ENCODE data around the gene NF1.
"Not testable (repeated sequence)": the region's sequence is repeated elsewhere in the genome, so short reads cannot be mapped to it uniquely, and the experiment has no call there.

Gene NF1

GRCh38 chr17:31136319-31136718, 41.5 kb downstream of the NF1 start:
- DNase-seq: no peak

- DNase-seq: no peak
These were observed 45.3 kb downstream of the NF1 start for GRCh38 chr17:31140111-31140510.

GRCh38 chr17:31144428-31144827, 49.7 kb downstream of the NF1 start:
- no peak for DNase-seq

GRCh38 chr17:31144836-31145235, 50.1 kb downstream of the NF1 start:
- no peak for DNase-seq

GRCh38 chr17:31147507-31148202, 52.9 kb downstream of the NF1 start:
- no peak for DNase-seq

- DNase-seq: no peak
These were observed 53.4 kb downstream of the NF1 start for GRCh38 chr17:31148205-31148604.

- no peak for DNase-seq
These were observed 57.5 kb downstream of the NF1 start for GRCh38 chr17:31152271-31152670.

GRCh38 chr17:31155208-31155810, 60.5 kb downstream of the NF1 start:
- no peak for DNase-seq

GRCh38 chr17:31156326-31156725, 61.5 kb downstream of the NF1 start:
- DNase-seq: no peak

- DNase-seq: not testable (repeated sequence)
These were observed 62.1 kb downstream of the NF1 start for GRCh38 chr17:31156864-31157263.

- DNase-seq: no peak
These were observed 64.1 kb downstream of the NF1 start for GRCh38 chr17:31158746-31159377.

- DNase-seq: no peak
These were observed 68.5 kb downstream of the NF1 start for GRCh38 chr17:31163091-31163781.

- DNase-seq: no peak
These were observed 72.3 kb downstream of the NF1 start for GRCh38 chr17:31167111-31167510.

- no peak for DNase-seq
These were observed 76.9 kb downstream of the NF1 start for GRCh38 chr17:31171701-31172100.

- DNase-seq: no peak
These were observed 77.6 kb downstream of the NF1 start for GRCh38 chr17:31172388-31172787.

GRCh38 chr17:31174215-31174614, 79.4 kb downstream of the NF1 start:
- DNase-seq: no peak

GRCh38 chr17:31175237-31175636, 80.5 kb downstream of the NF1 start:
- no peak for DNase-seq

GRCh38 chr17:31176143-31176542, 81.4 kb downstream of the NF1 start:
- DNase-seq: not testable (repeated sequence)

GRCh38 chr17:31178951-31179350, 84.2 kb downstream of the NF1 start:
- not testable (repeated sequence) for DNase-seq

GRCh38 chr17:31195305-31195704, 100.5 kb downstream of the NF1 start:
- no peak for DNase-seq

GRCh38 chr17:31198026-31198425, 103.2 kb downstream of the NF1 start:
- no peak for DNase-seq

- DNase-seq: not testable (repeated sequence)
These were observed 103.9 kb downstream of the NF1 start for GRCh38 chr17:31198666-31199065.

- DNase-seq: no peak
These were observed 105.5 kb downstream of the NF1 start for GRCh38 chr17:31200287-31200686.

GRCh38 chr17:31202968-31203367, 108.2 kb downstream of the NF1 start:
- no peak for DNase-seq
